EL (cell line): ENCODE measurements around the gene CELF2.
"Not testable (repeated sequence)": the region's sequence is repeated elsewhere in the genome, so short reads cannot be mapped to it uniquely, and the experiment has no call there.

ENCODE experiments used
- DNase-seq: peaks from one replicate; pipeline ENCODE4 v3.0.0-alpha.2; 2016

The CELF2 gene

DNA sequence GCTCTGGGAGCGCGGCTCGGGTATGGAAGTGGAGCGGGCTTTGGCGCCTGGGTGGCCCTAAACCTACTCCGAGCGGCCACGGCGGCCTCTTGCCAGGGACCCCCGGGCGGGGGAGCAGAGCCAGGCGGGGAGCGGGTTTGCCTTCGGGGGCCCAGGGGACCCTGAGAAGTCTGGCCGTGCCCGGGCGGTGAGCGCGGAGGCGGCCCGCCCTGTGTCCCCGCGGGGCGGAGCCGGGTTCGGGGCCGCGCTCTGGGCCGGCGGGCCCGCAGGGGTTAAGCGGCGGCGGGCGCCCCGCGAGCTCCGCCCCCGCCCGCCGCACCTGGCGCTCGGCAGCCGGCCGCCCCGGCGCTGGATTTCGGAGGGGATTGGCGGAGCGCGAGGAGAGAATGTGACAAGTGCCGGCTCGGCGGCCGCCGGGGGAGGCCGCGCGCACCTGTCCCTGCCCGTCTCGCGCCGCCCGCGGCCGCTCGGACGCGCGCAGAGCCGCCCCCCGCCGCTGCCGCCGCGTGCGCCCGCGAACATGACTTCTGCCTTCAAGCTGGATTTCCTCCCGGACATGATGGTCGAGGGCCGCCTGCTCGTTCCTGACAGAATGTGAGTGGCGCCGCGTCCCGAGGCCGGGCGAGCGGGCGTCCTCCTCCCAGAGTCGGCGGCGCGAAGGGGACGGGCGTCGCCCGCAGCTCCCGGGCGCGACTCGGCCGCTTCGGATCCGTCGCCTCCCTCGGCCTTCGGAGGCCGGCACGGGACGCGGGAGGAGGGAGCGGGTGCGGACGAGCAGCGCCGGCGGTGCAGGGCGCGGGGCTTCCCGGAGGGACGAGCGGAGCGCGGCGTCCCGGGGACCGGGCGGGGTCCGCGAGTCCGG lies at the start of gene CELF2:
TSS of gene CELF2 (plus strand) at position 303 of the 862 bp plus-strand sequence. CDS start at position 521, 218 bp downstream.
- DNase-seq, result peak; percentile 24

DNA sequence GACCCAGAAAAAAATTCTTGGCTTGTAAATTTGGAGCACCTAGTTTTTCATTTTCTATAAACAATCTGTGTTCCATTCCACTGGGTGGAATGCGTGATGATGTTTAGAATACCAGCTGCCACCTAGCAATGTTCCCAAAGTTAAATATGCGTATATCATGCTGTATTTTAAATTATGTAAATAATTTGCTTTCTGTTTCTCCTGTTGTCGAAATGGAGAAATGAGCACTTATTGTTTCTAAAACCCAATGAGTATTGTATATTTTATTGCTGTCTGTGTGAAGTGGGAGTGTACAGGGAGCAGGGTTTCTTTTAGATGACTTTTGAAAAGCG lies 49.4 kb upstream of the CELF2 start:
- DNase-seq, result no peak

DNA sequence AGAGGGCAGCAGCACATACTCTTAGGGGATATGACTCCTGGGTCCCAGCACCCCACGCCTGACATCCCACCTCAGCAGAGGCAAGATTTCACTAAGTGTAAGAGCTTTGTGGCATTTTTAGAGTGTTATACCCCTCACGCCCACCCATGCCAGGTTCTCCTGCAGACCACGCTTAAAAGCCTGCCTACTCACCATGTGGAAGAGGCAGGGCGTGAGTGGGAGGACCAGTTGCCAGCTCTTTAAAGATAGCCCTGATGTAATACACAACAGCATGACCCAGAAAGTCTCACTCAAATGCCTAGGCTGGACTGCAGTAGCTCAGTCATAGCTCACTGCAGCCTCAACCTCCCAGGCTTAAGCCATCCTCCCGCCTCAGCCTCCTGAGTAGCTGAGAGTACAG lies 44.4 kb upstream of the CELF2 start:
- no peak for DNase-seq

DNA sequence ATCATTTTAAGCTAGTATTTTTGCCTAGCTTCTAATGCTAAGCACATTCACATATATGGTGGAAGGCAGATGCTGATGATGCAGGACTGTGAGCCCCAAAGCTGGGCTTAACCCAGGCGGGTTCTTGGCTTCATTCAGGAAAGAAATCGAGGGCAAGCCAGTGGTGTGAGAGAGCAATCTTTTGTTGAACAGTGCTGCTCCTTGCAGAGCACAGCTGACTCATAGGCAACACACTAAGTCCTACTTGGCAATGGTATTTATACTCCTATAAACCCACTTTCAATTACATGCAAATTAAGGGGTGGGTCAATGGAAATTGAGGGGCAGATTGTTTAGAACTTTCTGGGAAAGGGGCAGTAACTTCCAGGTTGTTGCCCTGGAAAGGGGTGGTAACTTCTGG lies 42.0 kb upstream of the CELF2 start:
- DNase-seq, result no peak

DNA sequence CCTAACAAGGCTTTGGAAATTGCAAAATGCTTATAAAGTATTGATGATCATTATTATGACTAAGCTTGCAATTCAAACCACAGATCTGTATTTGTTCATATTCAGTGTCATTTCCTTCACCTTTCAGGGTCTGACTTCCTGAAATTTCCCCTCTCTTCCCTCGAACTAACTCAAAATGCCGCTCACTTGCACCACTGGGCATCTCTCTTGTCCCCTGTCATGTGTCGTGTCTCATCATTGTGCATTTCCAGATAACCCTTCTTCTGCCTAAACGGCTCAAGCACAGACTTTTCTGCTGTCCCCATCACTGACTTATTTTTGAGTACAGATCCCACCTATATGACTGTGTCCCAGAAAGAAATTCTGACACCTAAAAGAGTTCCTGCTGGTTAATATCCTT lies 41.0 kb upstream of the CELF2 start:
- no peak for DNase-seq

DNA sequence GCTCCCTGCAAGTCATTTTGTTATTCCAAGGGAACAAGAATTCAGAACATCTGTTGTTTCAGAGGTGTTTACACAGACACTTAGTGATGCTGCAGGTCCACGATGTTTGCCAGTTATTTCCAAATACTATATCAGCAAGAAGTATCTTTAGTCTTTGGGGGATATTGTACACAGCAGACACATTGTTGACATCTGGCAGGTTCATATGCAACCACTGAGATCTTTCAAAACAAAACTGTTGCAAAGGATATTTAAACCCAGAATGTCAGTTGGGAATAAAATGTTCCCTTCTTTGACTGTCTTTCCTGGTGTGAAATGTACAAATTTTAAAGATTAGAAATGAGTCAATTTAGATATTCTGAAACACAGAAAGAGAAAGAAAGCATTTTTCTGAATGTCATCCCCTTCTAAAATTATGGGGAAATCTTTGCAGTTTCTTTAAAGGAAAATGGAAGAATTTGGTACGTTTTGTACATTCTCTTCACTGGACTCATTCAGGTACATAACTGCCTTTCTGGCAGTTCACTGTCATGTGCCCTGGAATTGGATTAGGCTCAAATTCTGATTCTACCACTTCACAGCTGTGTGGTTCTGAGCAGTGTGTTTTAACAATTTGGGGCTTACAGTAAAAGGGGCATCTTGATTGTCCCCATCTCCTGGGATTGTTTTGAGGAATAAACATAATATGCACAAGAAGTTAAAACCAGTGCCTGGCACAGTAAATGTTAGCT lies 40.3 kb upstream of the CELF2 start:
- DNase-seq, result no peak

DNA sequence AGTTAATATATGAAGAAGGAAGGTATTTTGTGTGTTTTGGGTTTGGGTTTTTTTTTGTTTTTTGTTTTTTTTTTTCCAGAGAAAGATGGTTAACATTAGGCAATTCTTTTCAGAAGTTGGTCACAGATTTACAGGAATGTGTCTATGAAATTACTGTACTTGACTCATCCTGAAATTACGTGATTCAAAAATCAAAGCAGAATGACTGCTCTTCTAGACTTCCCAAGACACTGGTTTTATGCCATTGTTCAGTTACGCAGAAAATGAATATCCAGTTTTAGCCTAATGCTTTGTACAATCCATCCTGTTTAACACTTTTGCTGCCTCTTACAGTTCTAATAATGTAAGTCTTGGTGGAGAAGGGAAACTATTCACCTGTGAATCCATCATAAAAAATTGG lies 39.7 kb upstream of the CELF2 start:
- peak; percentile 14 for DNase-seq

DNA sequence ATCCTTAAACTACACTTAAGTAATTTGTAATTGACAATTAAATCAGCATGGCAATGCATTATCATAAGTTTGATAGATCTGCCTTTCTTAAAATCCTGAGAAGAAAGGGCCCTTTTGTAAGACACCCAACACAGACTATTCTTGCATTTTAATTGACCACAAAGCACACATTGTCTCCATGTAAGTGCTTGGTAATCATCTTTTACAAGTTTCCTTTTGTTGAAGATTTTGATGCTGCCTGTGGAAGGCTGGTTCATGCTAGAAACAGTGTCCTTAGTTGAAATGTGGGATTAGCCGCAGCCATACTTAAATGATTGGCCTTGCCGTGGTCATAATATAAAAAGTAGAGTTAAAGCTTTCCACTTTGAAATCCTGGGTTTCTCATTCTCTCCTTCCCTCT lies 32.3 kb upstream of the CELF2 start:
- no peak for DNase-seq

DNA sequence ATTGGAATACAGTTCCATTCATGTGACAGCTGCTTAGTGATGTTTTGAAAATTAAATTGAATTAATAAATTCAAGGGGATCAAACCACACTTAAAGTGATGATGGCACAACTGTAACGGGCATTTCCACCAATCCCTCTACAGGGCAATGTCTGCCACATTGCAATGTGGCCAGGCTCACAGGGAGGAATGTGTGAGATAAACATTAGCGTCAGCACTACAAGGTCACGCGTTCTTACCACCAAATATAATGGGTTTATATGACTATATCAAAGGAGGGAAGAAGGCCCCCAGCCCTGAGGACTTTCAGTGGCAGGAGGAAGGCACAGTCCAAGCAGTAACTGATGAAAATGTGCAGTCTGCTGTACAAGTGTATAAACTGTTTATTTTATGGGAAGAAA lies 31.1 kb upstream of the CELF2 start:
- DNase-seq, result no peak

DNA sequence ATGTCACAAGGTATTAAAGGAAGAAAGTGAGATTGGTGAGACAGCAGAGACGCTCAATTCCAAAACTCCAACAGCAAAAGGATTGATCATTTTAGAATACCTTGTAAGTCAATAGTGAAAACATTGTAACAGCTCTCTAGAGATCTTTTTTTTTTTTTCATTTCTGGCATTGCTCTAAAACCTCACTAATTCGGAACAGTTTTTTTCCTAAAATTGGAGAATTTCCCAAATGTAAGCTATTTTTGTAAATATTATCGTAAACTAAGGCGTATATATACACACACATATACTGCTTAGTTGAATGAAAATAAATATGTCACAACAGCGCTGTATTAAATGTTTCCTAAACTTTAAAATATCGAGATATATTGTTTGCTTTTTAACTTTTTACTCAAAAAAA lies 30.6 kb upstream of the CELF2 start:
- no peak for DNase-seq

DNA sequence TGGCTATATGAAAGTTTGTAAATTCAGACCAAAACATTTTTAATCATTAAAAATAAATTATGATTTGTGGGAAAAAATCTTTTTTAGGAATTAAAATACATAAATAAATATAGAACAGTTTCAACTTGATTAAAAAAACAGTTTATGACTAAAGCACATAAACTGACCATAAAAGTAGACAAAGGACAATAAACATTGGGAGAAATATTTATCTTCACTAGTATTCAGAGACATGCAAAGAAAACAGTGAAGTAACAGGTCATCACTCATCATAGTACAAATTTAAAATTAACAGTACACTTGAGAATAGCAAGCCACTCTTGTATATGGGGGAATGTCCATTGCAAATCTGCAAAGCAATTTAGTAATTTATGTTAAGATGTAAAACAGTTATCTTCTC lies 28.0 kb upstream of the CELF2 start:
- no peak for DNase-seq

DNA sequence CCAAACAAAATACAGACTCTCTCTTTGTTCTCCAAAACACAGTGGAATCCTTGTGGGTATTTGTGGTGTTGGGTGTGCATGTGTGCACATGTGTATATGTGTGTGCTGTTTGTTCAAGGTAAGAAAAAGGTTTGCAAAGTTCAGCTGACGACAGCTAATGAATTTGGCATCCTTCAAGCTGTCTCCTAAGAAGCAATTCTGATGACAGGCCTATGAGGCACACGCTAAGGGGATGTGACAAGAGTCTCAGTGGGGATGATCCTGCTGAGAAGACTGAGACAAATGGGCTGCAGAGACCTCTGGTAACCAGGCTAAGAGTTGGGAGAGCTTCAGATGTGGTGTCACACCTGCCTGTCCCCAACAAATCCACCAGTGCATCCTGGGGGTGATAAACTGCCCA lies 26.5 kb upstream of the CELF2 start:
- no peak for DNase-seq

DNA sequence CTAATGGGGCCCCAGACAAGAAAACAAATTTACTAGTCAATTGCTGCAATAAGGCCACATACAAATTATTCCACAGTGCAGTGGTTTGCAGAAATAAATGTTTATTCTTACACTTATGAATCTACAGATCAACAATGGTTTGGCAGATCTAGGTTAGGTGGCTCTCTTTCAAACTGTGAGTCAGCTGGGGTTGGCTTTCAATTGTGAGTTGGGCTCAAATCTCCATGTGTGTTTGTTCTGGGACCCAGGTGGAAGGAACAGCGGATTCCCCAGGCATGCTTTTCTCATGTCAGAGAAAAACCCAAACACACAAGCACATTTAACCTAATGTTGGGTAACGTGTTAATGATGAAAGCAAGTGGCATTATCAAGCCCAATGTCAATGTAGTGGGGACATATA lies 25.6 kb upstream of the CELF2 start:
- DNase-seq, result no peak

DNA sequence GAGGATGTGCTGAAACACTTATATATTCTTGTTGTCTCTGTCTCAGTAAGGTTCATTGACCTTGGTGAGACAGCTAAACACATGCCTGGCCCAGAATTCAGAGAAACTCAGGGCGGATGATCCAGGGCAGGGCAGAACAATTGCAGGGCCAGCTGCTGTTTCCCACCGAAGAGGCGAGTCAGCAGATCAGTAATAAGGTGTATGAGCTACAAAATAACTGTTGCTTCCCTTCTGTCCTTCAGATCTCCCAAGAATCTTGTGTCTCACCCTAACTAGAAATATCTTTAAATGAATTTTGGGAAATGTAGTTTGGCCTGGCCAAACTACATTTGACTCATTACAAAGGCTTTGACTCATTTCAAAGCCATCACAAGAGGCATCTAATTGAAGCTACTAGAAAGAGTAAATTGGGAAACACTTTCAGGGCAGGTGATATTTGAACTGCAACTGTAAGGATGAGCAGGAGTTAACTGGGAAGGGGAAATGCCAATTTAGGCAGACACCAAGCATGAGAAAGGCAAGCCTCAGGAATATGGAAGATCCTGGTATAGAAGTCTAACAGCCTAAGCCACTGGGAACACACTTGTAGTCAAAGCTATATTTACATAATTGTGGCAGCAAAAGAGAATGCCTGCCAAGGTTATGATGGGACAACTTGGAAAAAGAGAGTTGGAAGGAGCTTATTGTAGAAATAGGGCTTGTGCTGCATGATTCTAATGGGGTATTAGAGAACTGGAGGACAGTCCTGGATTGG lies 24.5 kb upstream of the CELF2 start:
- no peak for DNase-seq

DNA sequence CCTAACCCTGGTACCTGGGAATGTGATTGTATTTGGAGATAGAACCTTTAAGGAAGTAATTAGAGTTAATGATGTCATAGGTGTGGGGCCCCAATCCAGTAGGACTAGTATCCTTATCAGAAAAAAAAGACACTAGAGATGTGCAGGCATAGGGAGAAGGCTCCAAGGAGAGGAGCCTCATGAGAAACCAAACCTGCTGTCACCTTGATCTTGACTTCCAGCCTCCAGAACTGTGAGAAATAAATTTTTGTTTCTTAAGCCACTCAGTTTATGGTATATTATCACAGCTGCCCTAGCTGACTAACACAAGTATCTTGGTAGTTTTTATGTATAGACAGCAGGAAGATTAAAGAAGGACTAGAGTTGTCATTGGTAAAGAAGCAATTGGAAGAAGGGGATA lies 23.9 kb upstream of the CELF2 start:
- DNase-seq, result no peak

DNA sequence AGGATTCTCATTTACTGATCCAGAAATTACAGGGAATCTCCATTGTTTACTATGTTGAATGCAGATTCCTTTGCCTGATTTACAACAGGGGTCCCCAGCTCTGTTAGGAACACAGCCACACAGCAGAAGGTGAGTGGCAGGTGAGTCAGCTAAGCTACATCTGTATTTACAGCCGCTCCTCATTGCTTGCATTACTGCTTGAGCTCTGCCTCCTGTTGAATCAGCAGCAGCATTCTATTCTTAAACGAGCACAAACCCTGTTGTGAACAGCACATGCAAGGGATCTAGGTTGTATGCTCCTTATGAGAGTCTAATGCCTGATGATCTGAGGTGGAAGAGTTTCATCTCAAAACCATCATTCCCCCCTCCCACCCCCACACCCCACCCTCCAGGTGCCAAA lies 23.3 kb upstream of the CELF2 start:
- DNase-seq, result no peak

DNA sequence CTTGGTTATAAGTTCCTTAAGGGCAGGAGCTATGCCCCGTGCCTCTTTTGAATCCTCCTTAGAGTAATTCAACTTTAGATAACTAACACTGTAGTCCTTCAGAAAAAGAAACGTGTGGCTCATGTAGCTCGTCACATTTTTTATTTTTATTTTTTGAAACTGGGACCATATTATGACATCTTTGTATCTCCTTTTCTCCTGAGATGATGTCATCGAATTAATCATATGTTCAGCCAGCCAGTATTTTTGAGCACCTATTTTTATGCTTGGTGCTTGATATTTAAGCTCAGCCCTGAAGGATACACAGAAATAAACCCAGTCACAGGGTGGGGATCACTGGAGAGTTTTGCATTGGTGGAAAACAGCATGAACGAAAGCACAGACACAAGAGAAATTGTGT lies 22.6 kb upstream of the CELF2 start:
- no peak for DNase-seq

DNA sequence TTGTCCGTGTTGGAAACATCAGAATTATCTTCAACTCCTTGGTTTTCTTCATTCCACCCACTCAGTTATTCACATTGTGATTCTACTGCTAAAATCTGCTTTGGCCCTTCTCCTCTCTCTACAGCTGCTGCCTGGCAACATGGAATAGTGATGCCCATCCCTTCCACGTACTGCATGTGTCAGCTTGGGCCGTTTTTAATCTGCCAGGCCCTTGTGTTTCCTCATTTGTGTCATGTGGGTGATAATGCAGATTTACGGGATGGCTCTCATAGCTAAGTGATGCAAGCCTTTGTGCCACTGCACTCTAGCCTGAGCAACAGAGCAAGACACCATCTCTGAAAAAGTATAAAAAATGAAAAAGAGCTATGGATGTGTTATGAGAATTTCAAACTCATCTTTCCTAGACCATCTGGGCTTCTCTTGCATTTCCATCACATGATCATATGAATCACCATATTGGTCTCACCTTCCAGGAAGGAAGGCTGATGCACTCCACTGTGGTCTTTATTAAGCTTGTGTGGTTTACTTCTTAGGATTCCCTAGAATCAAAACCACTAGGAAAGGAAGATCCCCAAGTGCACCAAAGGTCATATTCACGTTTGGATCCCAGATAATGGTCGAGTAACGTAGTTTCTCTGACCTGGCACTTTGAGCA lies 20.6 kb upstream of the CELF2 start:
- no peak for DNase-seq

DNA sequence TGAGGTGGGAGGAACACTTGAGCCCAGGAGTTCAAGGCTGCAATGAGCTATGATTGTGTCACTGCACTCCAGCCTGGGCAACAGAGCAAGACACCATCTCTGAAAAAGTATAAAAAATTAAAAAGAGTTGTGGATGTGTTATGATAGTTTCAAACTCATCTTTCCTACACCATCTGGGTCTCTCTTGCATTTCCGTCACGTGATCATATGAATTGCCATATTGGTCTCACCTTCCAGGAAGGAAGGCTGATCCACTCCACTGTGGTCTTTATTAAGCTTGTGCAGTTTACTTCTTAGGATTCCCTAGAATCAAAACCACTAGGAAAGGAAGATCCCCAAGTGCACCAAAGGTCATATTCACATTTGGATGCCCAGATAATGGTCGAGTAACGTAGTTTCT lies 18.2 kb upstream of the CELF2 start:
- DNase-seq, result not testable (repeated sequence)

DNA sequence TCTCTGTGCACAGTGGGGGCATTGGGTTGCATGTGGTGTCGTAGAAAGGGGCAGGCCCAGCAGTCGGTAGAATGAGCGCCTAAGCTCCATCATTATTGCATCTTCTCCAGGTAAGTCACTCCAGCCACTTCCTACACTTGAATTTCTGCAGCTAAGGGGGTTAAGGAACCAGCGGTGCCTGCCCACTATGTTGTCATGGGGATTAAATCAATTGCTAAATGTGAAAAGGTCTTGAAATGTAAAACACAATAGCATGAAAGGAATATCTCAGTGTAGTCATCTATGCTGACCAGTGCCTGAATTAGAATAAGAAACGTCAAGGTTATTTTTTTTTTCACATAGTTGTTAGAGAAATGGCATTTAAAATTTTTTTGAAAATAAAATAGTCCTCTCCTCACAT lies 15.2 kb upstream of the CELF2 start:
- no peak for DNase-seq

DNA sequence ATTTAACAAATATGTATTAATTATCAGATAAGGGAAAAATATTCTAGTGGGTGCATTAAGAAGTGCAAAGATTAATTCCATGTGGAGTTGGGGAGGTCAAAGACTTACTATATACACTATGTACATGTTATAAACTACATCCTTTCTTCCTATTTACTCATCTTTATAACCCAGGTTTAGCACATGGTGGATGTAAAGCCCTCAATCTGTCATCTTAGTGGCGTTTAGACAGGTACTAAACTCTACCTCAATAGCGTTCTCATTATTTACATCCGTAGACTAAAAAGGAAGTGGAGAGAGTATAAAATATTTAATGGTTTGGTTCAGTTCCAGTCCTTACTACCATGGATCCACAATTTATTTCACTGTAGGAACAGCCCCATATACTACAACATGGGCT lies 14.8 kb upstream of the CELF2 start:
- DNase-seq, result no peak

DNA sequence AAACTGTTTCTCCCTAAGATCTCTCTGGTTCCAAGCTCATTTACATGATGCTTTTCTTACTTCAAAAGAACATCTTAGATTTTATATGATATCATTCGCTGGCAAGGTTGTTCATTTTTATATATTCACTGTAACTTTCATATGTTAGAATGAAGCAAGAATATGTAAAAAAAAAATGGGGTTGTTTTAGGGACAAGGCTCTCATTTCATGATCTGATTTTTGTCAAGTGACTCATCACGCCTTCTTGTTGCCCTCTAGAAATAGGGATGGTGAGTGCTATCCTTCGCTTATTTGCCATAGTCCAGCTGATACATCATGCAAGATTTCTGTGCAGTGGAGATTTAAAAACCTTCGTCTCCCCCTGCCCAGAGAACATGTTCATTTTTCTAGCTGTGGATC lies 14.0 kb upstream of the CELF2 start:
- DNase-seq, result no peak
